Measurements from ENCODE around the gene GABBR2. TPM values are rescaled to one million over a fixed set of nuclear protein-coding genes. Genes with fewer than 3 reads are reported as not detected.

GABBR2 gene
- total and polyA plus RNA-seq, 2 experiments from 2014 or later: 0.89 to 1.3 TPM

GRCh38 chr9:98460704-98461103 is 248.0 kb downstream of the GABBR2 start (continued):
- TF ChIP-seq, protein P1, sequence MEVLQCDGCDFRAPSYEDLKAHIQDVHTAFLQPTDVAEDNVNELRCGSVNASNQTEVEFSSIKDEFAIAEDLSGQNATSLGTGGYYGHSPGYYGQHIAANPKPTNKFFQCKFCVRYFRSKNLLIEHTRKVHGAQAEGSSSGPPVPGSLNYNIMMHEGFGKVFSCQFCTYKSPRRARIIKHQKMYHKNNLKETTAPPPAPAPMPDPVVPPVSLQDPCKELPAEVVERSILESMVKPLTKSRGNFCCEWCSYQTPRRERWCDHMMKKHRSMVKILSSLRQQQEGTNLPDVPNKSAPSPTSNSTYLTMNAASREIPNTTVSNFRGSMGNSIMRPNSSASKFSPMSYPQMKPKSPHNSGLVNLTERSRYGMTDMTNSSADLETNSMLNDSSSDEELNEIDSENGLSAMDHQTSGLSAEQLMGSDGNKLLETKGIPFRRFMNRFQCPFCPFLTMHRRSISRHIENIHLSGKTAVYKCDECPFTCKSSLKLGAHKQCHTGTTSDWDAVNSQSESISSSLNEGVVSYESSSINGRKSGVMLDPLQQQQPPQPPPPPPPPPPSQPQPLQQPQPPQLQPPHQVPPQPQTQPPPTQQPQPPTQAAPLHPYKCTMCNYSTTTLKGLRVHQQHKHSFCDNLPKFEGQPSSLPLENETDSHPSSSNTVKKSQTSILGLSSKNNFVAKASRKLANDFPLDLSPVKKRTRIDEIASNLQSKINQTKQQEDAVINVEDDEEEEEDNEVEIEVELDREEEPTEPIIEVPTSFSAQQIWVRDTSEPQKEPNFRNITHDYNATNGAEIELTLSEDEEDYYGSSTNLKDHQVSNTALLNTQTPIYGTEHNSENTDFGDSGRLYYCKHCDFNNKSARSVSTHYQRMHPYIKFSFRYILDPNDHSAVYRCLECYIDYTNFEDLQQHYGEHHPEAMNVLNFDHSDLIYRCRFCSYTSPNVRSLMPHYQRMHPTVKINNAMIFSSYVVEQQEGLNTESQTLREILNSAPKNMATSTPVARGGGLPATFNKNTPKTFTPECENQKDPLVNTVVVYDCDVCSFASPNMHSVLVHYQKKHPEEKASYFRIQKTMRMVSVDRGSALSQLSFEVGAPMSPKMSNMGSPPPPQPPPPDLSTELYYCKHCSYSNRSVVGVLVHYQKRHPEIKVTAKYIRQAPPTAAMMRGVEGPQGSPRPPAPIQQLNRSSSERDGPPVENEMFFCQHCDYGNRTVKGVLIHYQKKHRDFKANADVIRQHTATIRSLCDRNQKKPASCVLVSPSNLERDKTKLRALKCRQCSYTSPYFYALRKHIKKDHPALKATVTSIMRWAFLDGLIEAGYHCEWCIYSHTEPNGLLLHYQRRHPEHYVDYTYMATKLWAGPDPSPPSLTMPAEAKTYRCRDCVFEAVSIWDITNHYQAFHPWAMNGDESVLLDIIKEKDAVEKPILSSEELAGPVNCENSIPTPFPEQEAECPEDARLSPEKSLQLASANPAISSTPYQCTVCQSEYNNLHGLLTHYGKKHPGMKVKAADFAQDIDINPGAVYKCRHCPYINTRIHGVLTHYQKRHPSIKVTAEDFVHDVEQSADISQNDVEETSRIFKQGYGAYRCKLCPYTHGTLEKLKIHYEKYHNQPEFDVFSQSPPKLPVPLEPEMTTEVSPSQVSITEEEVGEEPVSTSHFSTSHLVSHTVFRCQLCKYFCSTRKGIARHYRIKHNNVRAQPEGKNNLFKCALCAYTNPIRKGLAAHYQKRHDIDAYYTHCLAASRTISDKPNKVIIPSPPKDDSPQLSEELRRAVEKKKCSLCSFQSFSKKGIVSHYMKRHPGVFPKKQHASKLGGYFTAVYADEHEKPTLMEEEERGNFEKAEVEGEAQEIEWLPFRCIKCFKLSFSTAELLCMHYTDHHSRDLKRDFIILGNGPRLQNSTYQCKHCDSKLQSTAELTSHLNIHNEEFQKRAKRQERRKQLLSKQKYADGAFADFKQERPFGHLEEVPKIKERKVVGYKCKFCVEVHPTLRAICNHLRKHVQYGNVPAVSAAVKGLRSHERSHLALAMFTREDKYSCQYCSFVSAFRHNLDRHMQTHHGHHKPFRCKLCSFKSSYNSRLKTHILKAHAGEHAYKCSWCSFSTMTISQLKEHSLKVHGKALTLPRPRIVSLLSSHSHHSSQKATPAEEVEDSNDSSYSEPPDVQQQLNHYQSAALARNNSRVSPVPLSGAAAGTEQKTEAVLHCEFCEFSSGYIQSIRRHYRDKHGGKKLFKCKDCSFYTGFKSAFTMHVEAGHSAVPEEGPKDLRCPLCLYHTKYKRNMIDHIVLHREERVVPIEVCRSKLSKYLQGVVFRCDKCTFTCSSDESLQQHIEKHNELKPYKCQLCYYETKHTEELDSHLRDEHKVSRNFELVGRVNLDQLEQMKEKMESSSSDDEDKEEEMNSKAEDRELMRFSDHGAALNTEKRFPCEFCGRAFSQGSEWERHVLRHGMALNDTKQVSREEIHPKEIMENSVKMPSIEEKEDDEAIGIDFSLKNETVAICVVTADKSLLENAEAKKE (CRISPR knock-in tag; IDR thresholded peaks at IDR 0.05): no peak
- TF ChIP-seq ZNF114 (CRISPR knock-in tag; IDR thresholded peaks at IDR 0.05) (no peak), EZH2 (IDR thresholded peaks at IDR 0.05; ENCODE audit: low read depth, unreplicated experiment) (no peak), JUNB (IDR thresholded peaks at IDR 0.05; ENCODE audit: unreplicated experiment) (no peak), EZH2phosphoT487 (IDR thresholded peaks at IDR 0.05; ENCODE audit: unreplicated experiment) (no peak)
- TF ChIP-seq, protein P2, sequence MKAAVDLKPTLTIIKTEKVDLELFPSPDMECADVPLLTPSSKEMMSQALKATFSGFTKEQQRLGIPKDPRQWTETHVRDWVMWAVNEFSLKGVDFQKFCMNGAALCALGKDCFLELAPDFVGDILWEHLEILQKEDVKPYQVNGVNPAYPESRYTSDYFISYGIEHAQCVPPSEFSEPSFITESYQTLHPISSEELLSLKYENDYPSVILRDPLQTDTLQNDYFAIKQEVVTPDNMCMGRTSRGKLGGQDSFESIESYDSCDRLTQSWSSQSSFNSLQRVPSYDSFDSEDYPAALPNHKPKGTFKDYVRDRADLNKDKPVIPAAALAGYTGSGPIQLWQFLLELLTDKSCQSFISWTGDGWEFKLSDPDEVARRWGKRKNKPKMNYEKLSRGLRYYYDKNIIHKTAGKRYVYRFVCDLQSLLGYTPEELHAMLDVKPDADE (IDR thresholded peaks at IDR 0.05): no peak

DNA sequence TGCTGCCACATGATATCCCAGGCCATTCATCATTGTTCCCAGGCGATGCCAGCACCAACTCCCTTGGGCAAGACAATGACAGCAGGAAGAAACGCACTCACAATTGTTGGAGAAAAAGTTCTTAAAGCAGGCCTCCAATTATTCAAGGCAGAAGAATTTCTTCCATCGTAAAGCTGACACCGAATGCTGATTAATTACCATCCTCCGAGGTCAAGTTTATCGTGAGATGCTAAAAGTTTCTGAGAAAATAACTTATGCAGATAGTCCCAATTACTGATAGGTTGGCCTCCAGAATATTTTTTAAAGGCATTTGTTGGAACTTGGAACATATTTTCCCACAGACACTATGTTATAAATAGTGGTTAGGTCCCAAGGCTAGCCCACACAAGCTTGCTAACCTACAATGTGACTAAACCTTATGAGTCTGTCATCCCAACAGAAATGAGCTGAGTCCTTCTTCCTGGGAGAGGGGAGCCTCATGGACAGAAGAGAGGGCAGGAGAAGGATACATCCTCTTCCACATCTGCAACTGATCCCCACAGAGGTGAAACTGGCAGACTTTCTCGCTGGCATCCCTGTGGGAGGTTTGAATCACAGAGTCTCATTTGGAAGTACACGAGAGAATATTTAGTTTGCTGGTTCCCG is 250.9 kb downstream of the GABBR2 start:
- DNase-seq (ENCODE audit: low spot score) (no peak), ATAC-seq (no peak)
- Mint-ChIP-seq H3K27me3 (ENCODE audit: insufficient read depth, low read depth, poor library complexity) (peaks cover 2% of the 10 kb centered on the region), H3K4me3 (no peak overlapping the region), H3K4me1 (0 out of 3 replicates have a peak, but pooled peaks cover 4% of the 10 kb centered on the region), H3K27ac (no peak overlapping the region), H3K36me3 (ENCODE audit: low read depth) (peaks cover 19% of the 10 kb centered on the region), H3K9me3 (peaks cover 37% of the 10 kb centered on the region)
- no peaks in the 10 kb centered on the region for H3F3A ChIP-seq (replicated peaks; ENCODE audit: low read depth)
- no peak overlapping the region for H3K4me2 ChIP-seq
- peaks cover 12% of the 10 kb centered on the region for H3K36me3 ChIP-seq (ENCODE audit: insufficient read depth)
- no peak overlapping the region for H2AFZ ChIP-seq
- no peak overlapping the region for H3K27ac ChIP-seq (ENCODE audit: low read depth)
- no peaks in the 10 kb centered on the region for H3K4me1 ChIP-seq (ENCODE audit: insufficient read depth)
- no peaks in the 10 kb centered on the region for H4K20me1 ChIP-seq (replicated peaks; ENCODE audit: insufficient read depth)
- H3K4me3 ChIP-seq: no peak overlapping the region
- H3K79me2 ChIP-seq (replicated peaks; ENCODE audit: insufficient read depth): no peaks in the 10 kb centered on the region
- H3K27me3 ChIP-seq (ENCODE audit: insufficient read depth): no peaks in the 10 kb centered on the region
- TF ChIP-seq EZH2phosphoT487 (IDR thresholded peaks at IDR 0.05; ENCODE audit: unreplicated experiment) (no peak), JUNB (IDR thresholded peaks at IDR 0.05; ENCODE audit: unreplicated experiment) (no peak), NANOG (IDR thresholded peaks at IDR 0.05; ENCODE audit: borderline replicate concordance) (no peak), CTCF (conservative IDR thresholded peaks at IDR 0.05; ENCODE audit: low read depth in 2 of 2) (no peak), ZNF331 (CRISPR knock-in tag; IDR thresholded peaks at IDR 0.05; ENCODE audit: low read depth) (no peak), STAT1 (IDR thresholded peaks at IDR 0.05; ENCODE audit: unreplicated experiment) (no peak), EZH2 (IDR thresholded peaks at IDR 0.05; ENCODE audit: low read depth, unreplicated experiment) (no peak), CREB1 (CRISPR knock-in tag; IDR thresholded peaks at IDR 0.05; ENCODE audit: low read depth) (no peak)
- TF ChIP-seq, protein P2 (IDR thresholded peaks at IDR 0.05): no peak
- no peaks in the 10 kb centered on the region for H3K9me2 ChIP-seq (ENCODE audit: insufficient read depth)

All from GM23338 (cell line).